H1 (cell line): ENCODE data around the gene KCNA5. TPM values are rescaled to one million over a fixed set of nuclear protein-coding genes. Genes with fewer than 3 reads are reported as not detected.

Experiments used
- BRCA1 ChIP-seq: IDR thresholded peaks from 2 replicates; pipeline ENCODE4 v1.6.1; 2012; ENCODE audit warnings: low read depth, low read length, improper control_type of control experiment
- CHD2 ChIP-seq: IDR thresholded peaks from 2 replicates; pipeline ENCODE4 v1.6.1; 2012; ENCODE audit warnings: low read length, improper control_type of control experiment
- EGR1 ChIP-seq: IDR thresholded peaks from 2 replicates; pipeline ENCODE4 v1.6.1; 2011; ENCODE audit warnings: low read depth, low read length, borderline replicate concordance
- polyA plus RNA-seq, 7 experiments: library from polyadenylated mRNA; depleted of rRNA in 3 of 7; stranded (reverse) in 5 of 7; unstranded in 2 of 7; fragments of >200 nt in 5 of 7; fragments of 200-250 nt in 2 of 7; gene quantifications; 1 replicate in 5 of 7; 2 replicates in 1 of 7; 4 replicates in 1 of 7; pipeline versions ENCODE4 v1.2.1 to v1.2.3, GENCODE V29; 2011 to 2013; ENCODE audit warnings: missing spikeins in 2 of 7, mixed read lengths in 2 of 7
- total RNA-seq: library from RNA; stranded (reverse); fragmentation: NEBNext Ultra II Directional; extraction: Animal tissue kit (Norgen Biotek cat#: 25700); gene quantifications from 2 replicates; pipeline ENCODE4 v1.2.1, GENCODE V29; 2021

The KCNA5 gene
- total and polyA plus RNA-seq, 2 of the 8 experiments (the other 6 are each of a cell fraction or from before 2014, with no cell fraction given), result 0.20 to 0.29 TPM

DNA sequence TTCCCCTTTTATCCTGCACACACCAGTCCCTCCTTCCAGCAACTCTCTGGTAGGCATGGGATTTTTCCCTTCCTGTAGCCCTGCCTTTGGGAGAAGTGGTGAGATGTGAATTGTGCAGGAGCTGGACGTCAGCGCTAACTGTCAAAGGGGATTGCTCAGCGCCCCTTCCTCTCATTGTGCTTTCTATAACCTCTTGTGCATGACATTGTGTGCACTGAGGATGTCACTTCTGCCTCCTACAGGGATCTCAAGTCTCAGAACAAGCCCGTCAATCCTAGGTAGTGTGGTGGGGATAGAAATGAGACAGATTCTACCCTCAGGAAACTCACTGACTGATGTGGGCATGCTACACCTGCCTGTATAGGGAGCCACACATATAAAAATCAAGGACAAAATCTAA lies 8.7 kb downstream of the KCNA5 start (continued):
- no peak for TF ChIP-seq EGR1
- no peak for TF ChIP-seq BRCA1
- TF ChIP-seq CHD2, result no peak
